Heart left ventricle (tissue), 16 donors: ENCODE results near the gene VWA3B. TPM values are rescaled to one million over a fixed set of nuclear protein-coding genes. Genes with fewer than 3 reads are reported as not detected.

Experiments
- ATAC-seq, 4 donors: fragments of 200-7000 bp; cut with Tn5 transposase; one replicate each; pipeline ENCODE4 v1.9.1; 2020 to 2022; ENCODE audit warnings: moderate library complexity in 4 of 4, mild to moderate bottlenecking in 3 of 4, moderate number of reproducible peaks in 1 of 4
- DNase-seq, 5 donors: peaks; one replicate each; pipeline ENCODE4 v3.0.0-alpha.2; 2020
- H3K27ac ChIP-seq, 12 donors: fragments of 200-600 bp; sonication (generic) in 4 of 12; one replicate each; pipeline versions ENCODE4 v1.5.0 to v1.8.0; 2016 to 2022; ENCODE audit warnings: mild to moderate bottlenecking in 2 of 12
- H3K27me3 ChIP-seq, 9 donors: fragments of 200-600 bp; sonication (generic) in 2 of 9; one replicate each; pipeline versions ENCODE4 v1.5.1 to v1.8.0; 2016 to 2022; ENCODE audit warnings: mild to moderate bottlenecking in 3 of 9
- H3K36me3 ChIP-seq, 9 donors: fragments of 200-600 bp; sonication (generic) in 2 of 9; one replicate each; pipeline versions ENCODE4 v1.5.0 to v1.8.0; 2018 to 2022; ENCODE audit warnings: mild to moderate bottlenecking in 2 of 9
- H3K4me1 ChIP-seq, 12 donors: fragments of 200-600 bp; sonication (generic) in 4 of 12; one replicate each; pipeline versions ENCODE4 v1.5.0 to v1.8.0; 2016 to 2022; ENCODE audit warnings: mild to moderate bottlenecking in 3 of 12
- H3K4me3 ChIP-seq, 12 donors: fragments of 200-600 bp; sonication (generic) in 4 of 12; one replicate each; pipeline versions ENCODE4 v1.5.0 to v1.8.0; 2017 to 2022; ENCODE audit warnings: mild to moderate bottlenecking in 9 of 12, moderate library complexity in 4 of 12
- H3K9me3 ChIP-seq, 12 donors: fragments of 200-600 bp; sonication (generic) in 4 of 12; one replicate each; pipeline versions ENCODE4 v1.5.0 to v1.8.0; 2016 to 2022; ENCODE audit warnings: mild to moderate bottlenecking in 1 of 12
- CTCF ChIP-seq, 12 donors: fragments of 200-600 bp; sonication (generic) in 4 of 12; IDR thresholded peaks; one replicate each; pipeline versions ENCODE4 v1.5.0 to v1.8.0; 2018 to 2022; ENCODE audit warnings: antibody characterized with exemption in 12 of 12, mild to moderate bottlenecking in 5 of 12
- POLR2A ChIP-seq, 2 donors: fragments of 450-650 bp; IDR thresholded peaks; one replicate each; pipeline ENCODE4 v1.6.1; 2017; ENCODE audit warnings: antibody characterized with exemption in 2 of 2, mild to moderate bottlenecking in 2 of 2, moderate library complexity in 2 of 2
- WGBS, 4 donors: extraction: QIAGEN DNeasy Blood & Tissue Kit in 2 of 4; methylation state at CpG; one replicate each; pipeline versions ENCODE4 v1.1.5 to v1.1.7; 2013 to 2018; 5-methylcytosine and 5-hydroxymethylcytosine counted together
- intact Hi-C, 10 donors: fragments of 100-400 bp; cut with DNase I; formaldehyde crosslinking; loops; one replicate each; pipeline versions ENCODE4 v1.11.1 to v1.14.2; 2022
- polyA plus RNA-seq, 2 donors: library from polyadenylated mRNA; stranded (reverse); fragments of 200-250 nt; gene quantifications; one replicate each; pipeline ENCODE4 v1.2.3, GENCODE V29; 2013
- total RNA-seq, 9 donors: library from RNA; depleted of rRNA in 2 of 9; stranded (reverse); fragments of >200 nt in 2 of 9; fragmentation: NEBNext Ultra II Directional in 3 of 9; extraction: Animal tissue kit (Norgen Biotek cat#: 25700) in 3 of 9; gene quantifications; one replicate each; pipeline versions ENCODE4 v1.1.0 to v1.2.4, GENCODE V29; 2016 to 2023
- donor health status: ischemic (EF 13 %, LVEDD 7.1; RV severe dilation, severe dysfunction).
- donor health status: healthy with polysubstance abuse.
- donor health status: DM: no; HTN: yes; CAD: no.
- donor health status: DM: no; HTN: no; CAD: no.
- donor health status: ischemic (EF 25% LVEDD 6.9; RV normal size, moderate dysfunction).
- donor health status: ischemic (EF 25% LVEDD 5.7; RV mildly dilated, moderate dysfunction).
- donor health status: healthy.
- donor health status: DM: yes; HTN: yes; CAD: no.
- donor health status: ischemic (EF 35%, LVEDD 5.7; RV mildly dilated, moderate dysfunction).
- donor health status: nonischemic (EF 11% LVEDD 7.7; RV severe dilation, severe dysfunction).
- donor health status: DM: yes; HTN: yes; CAD: no.
- donor health status: PGD.
- donor health status: ischemic (EF 29% LVEDD 5.4; RV normal size, mild dysfunction).
- donor health status: nonischemic (EF 23%, LVEDD 6.1; RV moderate dilation, normal function).

Gene VWA3B
- total and polyA plus RNA-seq, 11 donors = 0.11 to 0.61 (median 0.24) TPM; not detected in 1

GRCh38 chr2:98356729-98357128, 269.8 kb downstream of the VWA3B start:
- peaks cover 0 to 4% (median 0%) of the 10 kb centered on the region in 12 donors for H3K9me3 ChIP-seq
- 83 to 87% (median 85%) methylated on average over 7 of the region's 7 CpGs for WGBS, 4 donors
- no peaks in the 10 kb centered on the region for H3K4me1 ChIP-seq
- TF ChIP-seq CTCF (IDR thresholded peaks at IDR 0.05) (no peak), POLR2A (IDR thresholded peaks at IDR 0.05) (no peak)
- H3K4me3 ChIP-seq = no peak overlapping the region
- peaks cover 0 to 19% (median 0%) of the 10 kb centered on the region in 9 donors for H3K27me3 ChIP-seq
- no peaks in the 10 kb centered on the region for H3K36me3 ChIP-seq
- intact Hi-C loops = no loop called here
- H3K27ac ChIP-seq = no peak overlapping the region
- no peak for DNase-seq
- ATAC-seq = no peak

- 18 to 50% (median 29%) methylated on average over 3 of the region's 3 CpGs for WGBS, 4 donors
- H3K27ac ChIP-seq = no peak overlapping the region
- TF ChIP-seq POLR2A (IDR thresholded peaks at IDR 0.05) = no peak
- TF ChIP-seq CTCF (IDR thresholded peaks at IDR 0.05) = no peak
- no peaks in the 10 kb centered on the region for H3K36me3 ChIP-seq
- H3K9me3 ChIP-seq = peaks cover 0 to 6% (median 0%) of the 10 kb centered on the region in 12 donors
- DNase-seq (no peak), ATAC-seq (no peak)
- no peak overlapping the region for H3K4me3 ChIP-seq
- intact Hi-C loops = no loop called here
- peaks cover 0 to 9% (median 0%) of the 10 kb centered on the region in 9 donors for H3K27me3 ChIP-seq
- H3K4me1 ChIP-seq = no peaks in the 10 kb centered on the region
These were observed 270.9 kb downstream of the VWA3B start for GRCh38 chr2:98357849-98358248.

GRCh38 chr2:98359986-98360385, 273.0 kb downstream of the VWA3B start:
- H3K27ac ChIP-seq = no peak overlapping the region
- intact Hi-C loops = no loop called here
- H3K4me3 ChIP-seq = no peak overlapping the region
- no peaks in the 10 kb centered on the region for H3K36me3 ChIP-seq
- TF ChIP-seq CTCF (IDR thresholded peaks at IDR 0.05) (no peak), POLR2A (IDR thresholded peaks at IDR 0.05) (no peak)
- no peaks in the 10 kb centered on the region for H3K4me1 ChIP-seq
- H3K27me3 ChIP-seq = peaks cover 0 to 9% (median 0%) of the 10 kb centered on the region in 9 donors
- ATAC-seq = no peak
- 82 to 92% (median 87%) methylated on average over 1 of the region's 1 CpG for WGBS, 4 donors
- H3K9me3 ChIP-seq = peaks cover 0 to 3% (median 0%) of the 10 kb centered on the region in 12 donors
- no peak for DNase-seq

Other genes with a start within 250 kb of the VWA3B start
- gene TMEM131, start 91.2 kb upstream of the VWA3B start, total RNA-seq = 10 to 100 TPM; 23.7 to 38.3 (median 31.3) TPM
- gene TMEM131, start 91.2 kb upstream of the VWA3B start, polyA plus RNA-seq = 10 to 100 TPM in 1 of 2 donors, 1 to 10 TPM in 1; 9.3 to 15.3 TPM